ENCODE data around the gene C16orf96. TPM values are rescaled to one million over a fixed set of nuclear protein-coding genes. Genes with fewer than 3 reads are reported as not detected.

C16orf96 gene
- total RNA-seq, 4 donors from 2014 or later: 0.40 TPM; not detected in 3

DNA sequence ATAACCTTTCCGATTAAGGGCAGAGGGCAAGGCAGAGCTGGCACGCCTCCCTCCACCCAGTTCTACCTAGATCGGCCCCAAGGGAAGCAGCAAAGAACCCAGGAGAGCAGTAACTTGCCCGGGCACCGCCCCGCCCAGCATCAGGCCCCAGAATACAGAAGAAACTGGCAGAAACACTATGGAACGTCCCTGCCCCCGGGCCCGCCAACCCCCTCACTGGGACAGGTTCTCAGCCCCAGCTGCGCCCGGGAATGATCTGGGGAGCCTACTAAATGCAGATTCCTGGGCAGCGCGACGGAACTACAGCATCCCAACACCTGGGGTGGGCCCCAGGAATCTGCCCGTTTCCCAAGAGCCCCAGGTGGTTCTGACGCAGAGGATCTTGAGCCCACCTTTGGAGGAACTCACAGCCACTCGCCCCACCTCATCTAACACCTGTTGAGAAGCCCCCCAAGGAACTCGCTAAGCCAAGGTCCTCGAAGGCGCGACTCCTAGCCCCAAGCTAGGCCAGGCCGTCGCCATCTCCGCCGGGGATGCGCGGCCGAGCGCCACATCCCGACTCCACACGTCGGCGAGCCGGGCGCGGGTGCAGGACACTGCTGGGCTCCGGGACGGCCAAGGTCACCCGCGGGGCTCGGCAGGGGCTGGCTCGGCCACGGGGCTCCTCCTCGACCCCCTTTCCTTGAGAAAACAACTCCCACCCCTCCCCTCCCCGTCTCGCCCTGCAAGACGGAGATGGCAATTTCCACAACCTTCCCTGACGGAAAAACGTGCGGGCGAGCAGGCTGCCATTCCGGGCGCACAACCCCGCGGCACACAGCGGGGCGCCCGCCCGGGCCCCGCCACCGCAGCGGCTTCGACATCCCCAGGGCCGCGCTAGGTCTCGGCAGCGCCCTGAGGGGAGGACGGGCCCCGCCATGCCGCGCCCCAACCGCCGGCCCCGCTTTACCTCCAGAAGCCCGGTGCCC is 18.5 kb upstream of the C16orf96 start:
- H3K36me3 ChIP-seq: peaks cover 0 to 6% of the 10 kb centered on the region in 2 donors
- H3K4me1 ChIP-seq: peaks cover 0 to 30% (median 9%) of the 10 kb centered on the region in 3 donors
- H3K27ac ChIP-seq: peak overlapping the region; percentile 68 to 95 (median 91)
- no peaks in the 10 kb centered on the region for H3K27me3 ChIP-seq
- TF ChIP-seq EP300 (IDR thresholded peaks at IDR 0.05) (no peak), POLR2A (IDR thresholded peaks at IDR 0.05) (no peak), POLR2AphosphoS5 (IDR thresholded peaks at IDR 0.05) (no peak)
- TF ChIP-seq, protein P1, sequence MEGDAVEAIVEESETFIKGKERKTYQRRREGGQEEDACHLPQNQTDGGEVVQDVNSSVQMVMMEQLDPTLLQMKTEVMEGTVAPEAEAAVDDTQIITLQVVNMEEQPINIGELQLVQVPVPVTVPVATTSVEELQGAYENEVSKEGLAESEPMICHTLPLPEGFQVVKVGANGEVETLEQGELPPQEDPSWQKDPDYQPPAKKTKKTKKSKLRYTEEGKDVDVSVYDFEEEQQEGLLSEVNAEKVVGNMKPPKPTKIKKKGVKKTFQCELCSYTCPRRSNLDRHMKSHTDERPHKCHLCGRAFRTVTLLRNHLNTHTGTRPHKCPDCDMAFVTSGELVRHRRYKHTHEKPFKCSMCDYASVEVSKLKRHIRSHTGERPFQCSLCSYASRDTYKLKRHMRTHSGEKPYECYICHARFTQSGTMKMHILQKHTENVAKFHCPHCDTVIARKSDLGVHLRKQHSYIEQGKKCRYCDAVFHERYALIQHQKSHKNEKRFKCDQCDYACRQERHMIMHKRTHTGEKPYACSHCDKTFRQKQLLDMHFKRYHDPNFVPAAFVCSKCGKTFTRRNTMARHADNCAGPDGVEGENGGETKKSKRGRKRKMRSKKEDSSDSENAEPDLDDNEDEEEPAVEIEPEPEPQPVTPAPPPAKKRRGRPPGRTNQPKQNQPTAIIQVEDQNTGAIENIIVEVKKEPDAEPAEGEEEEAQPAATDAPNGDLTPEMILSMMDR (IDR thresholded peaks at IDR 0.05): no peak
- ATAC-seq: peak; percentile 28
- peaks cover 0 to 10% (median 0%) of the 10 kb centered on the region in 3 donors for H3K9me3 ChIP-seq
- 0 to 41% methylated on average over 5 to 9 of the region's 75 CpGs for WGBS, 2 donors (ENCODE audit: low coverage in 1 of 2)
- H3K4me3 ChIP-seq: peak overlapping the region; percentile 49 to 95

DNA sequence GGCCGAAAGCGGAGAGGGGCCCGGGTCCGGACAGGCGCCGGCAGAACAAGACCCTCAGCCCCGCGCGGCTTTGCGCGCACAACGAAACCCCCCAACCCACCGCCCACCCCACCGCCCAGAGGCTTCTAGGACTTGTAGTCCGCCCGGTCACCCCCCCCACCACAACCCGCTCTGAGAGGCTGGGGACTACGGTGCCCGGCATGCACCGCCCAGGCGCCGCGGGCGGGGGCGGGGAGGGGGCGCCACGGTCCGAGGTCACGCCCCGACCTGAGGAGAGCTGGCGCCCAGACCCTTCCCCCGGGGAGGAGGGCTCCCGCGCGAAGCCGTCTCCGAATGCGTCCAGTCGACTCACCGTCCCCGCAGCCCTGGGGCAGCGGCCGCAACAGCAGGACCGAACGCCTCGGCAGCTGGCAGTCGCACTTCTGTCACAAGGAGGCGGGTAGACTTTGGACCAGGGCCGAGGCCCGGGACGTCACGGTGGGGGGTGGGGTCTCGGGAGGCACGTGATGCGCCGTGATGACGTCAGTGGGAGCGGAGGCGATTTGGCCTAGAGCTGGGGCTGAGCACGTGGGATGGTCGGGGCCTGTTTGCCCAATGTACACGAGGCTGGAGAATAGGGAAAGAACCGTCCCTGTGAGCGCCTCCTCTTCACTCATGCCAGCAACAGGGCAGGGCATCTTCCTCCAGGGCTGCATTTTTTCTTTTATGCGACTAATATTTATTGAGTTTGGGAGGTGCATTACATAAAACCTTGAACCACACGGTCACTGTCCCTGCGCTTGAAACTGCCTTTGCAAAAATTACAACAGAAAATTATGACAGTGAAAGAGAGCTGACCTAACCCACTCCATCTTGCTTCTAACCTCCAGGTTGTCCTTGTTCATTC is 17.5 kb upstream of the C16orf96 start, which contains the start of gene CDIP1:
TSS of gene CDIP1 (minus strand) at position 424 of the 886 bp plus-strand sequence. CDS start 24,643 bp downstream, outside the sequence.
- Histone ChIP-seq H3K9me3 (peaks cover 0 to 10% (median 0%) of the 10 kb centered on the region in 3 donors), H3K4me3 (peak within 1 kb of the TSS; percentile 49 to 95), H3K27ac (peak within 1 kb of the TSS; percentile 68 to 95 (median 91)), H3K36me3 (no peaks in the 10 kb centered on the region), H3K4me1 (peaks cover 0 to 30% (median 9%) of the 10 kb centered on the region in 3 donors), H3K27me3 (no peaks in the 10 kb centered on the region)
- WGBS, 2 donors (ENCODE audit: low coverage in 1 of 2): 100% methylated on average over 1 to 2 of the region's 67 CpGs
- peak; percentile 97 for ATAC-seq
- TF ChIP-seq POLR2AphosphoS5 (IDR thresholded peaks at IDR 0.05) (peak; percentile 86), EP300 (IDR thresholded peaks at IDR 0.05) (no peak), POLR2A (IDR thresholded peaks at IDR 0.05) (peak; percentile 60 to 76)
- TF ChIP-seq, protein P1 (IDR thresholded peaks at IDR 0.05): peak in 2 of 4 experiments; percentile 14 to 43

GRCh38 chr16:4539716-4540284 is 16.3 kb upstream of the C16orf96 start:
- TF ChIP-seq POLR2A (IDR thresholded peaks at IDR 0.05): no peak
- TF ChIP-seq, protein P1 (IDR thresholded peaks at IDR 0.05): no peak
- TF ChIP-seq EP300 (IDR thresholded peaks at IDR 0.05): no peak
- no peak for TF ChIP-seq POLR2AphosphoS5 (IDR thresholded peaks at IDR 0.05)
- no peaks in the 10 kb centered on the region for H3K36me3 ChIP-seq
- no peak for ATAC-seq
- peaks cover 0 to 10% (median 0%) of the 10 kb centered on the region in 3 donors for H3K9me3 ChIP-seq
- H3K4me3 ChIP-seq: no peak overlapping the region
- no peaks in the 10 kb centered on the region for H3K27me3 ChIP-seq
- 100% methylated on average over 2 of the region's 2 CpGs; no CpG with 5 or more reads in 1 of the 2 donors for WGBS, 2 donors (ENCODE audit: low coverage in 1 of 2)
- H3K4me1 ChIP-seq: peaks cover 0 to 30% (median 9%) of the 10 kb centered on the region in 3 donors
- H3K27ac ChIP-seq: no peak overlapping the region

DNA sequence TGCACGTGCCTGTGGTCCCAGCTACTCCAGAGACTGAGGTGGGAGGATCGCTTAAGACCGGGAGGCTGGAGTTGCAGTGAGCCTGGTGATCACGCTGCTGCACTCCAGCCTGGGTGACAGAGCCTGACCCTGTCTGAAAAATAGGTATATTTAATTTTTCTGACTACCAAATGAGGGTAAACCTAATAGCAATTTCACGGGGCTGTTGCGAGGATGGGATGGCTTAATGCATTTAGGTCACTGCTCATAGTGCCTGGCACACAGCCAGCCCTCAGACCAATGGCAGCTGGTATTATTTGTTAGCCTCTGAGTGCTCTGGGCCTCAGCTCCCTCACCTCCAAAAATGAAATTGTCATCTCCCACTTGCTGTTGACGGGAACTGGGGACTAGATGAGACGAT is 11.7 kb upstream of the C16orf96 start:
- Histone ChIP-seq H3K4me1 (peaks cover 0 to 7% (median 0%) of the 10 kb centered on the region in 3 donors), H3K4me3 (no peak overlapping the region), H3K36me3 (no peaks in the 10 kb centered on the region), H3K9me3 (peaks cover 0 to 10% (median 0%) of the 10 kb centered on the region in 3 donors), H3K27me3 (no peaks in the 10 kb centered on the region), H3K27ac (no peak overlapping the region)
- 71 to 78% methylated on average over 5 to 7 of the region's 8 CpGs for WGBS, 2 donors (ENCODE audit: low coverage in 1 of 2)
- TF ChIP-seq POLR2AphosphoS5 (IDR thresholded peaks at IDR 0.05) (no peak), EP300 (IDR thresholded peaks at IDR 0.05) (no peak), POLR2A (IDR thresholded peaks at IDR 0.05) (no peak)
- TF ChIP-seq, protein P1 (IDR thresholded peaks at IDR 0.05): no peak
- no peak for ATAC-seq

All from gastroesophageal sphincter (tissue), 4 donors.